ENCODE measurements around the gene KNOP1. TPM values are rescaled to one million over a fixed set of nuclear protein-coding genes. Genes with fewer than 3 reads are reported as not detected.

The KNOP1 gene
- total and polyA plus RNA-seq, 7 experiments from 2014 or later, result 6.4 to 20.6 (median 13.4) TPM

GRCh38 chr16:19691161-19691711 lies 26.8 kb downstream of the KNOP1 start:
- intact Hi-C loops (cut with micrococcal nuclease), result no loop called here
- DNase-seq (no peak), ATAC-seq (no peak)
- peaks cover 13 to 38% of the 10 kb centered on the region in 2 donors for H3K4me1 ChIP-seq (ENCODE audit: control insufficient read depth in 2 of 2, insufficient read depth in 2 of 2, low read length in 2 of 2)
- Mint-ChIP-seq H3K4me3 (peak overlapping the region in 3 of 10 donors; percentile 16 to 32 (median 29)), H3K9me3 (no peaks in the 10 kb centered on the region), H3K27ac (peak overlapping the region in 8 of 9 donors; percentile 36 to 86 (median 72)), H3K27me3 (no peaks in the 10 kb centered on the region), H3K4me1 (peaks cover 29 to 79% (median 61%) of the 10 kb centered on the region in 7 donors), H3K36me3 (peaks cover 10 to 40% (median 24%) of the 10 kb centered on the region in 5 donors)
- ChIA-PET POLR2A (interaction anchor here (0.6 to 1.0 kb wide), 2 partner anchors 50 to 195 kb away, joined by 3 read pairs; no protein-coding TSS in a partner anchor), CTCF (interaction anchor here (0.7 kb wide), 1 partner anchor 117 kb away, joined by 3 read pairs; no protein-coding TSS in a partner anchor)
- no peak overlapping the region for H3K27ac ChIP-seq (ENCODE audit: low read depth, low read length)
- peaks cover 0 to 19% (median 0%) of the 10 kb centered on the region in 3 experiments for H3K36me3 ChIP-seq (ENCODE audit: control insufficient read depth in 2 of 3, insufficient read depth in 3 of 3, low read length in 3 of 3)
- H3K4me3 ChIP-seq (ENCODE audit: low read length), result no peak overlapping the region
- H3K9me3 ChIP-seq (ENCODE audit: control insufficient read depth in 2 of 3, low read length in 3 of 3), result no peaks in the 10 kb centered on the region
- no peaks in the 10 kb centered on the region for H3K27me3 ChIP-seq (ENCODE audit: control insufficient read depth in 2 of 2, insufficient read depth in 2 of 2, low read length in 2 of 2)

GRCh38 chr16:19690196-19690595 lies 27.8 kb downstream of the KNOP1 start:
- ChIA-PET CTCF (interaction anchor here (0.6 to 0.7 kb wide), 3 partner anchors 42 to 135 kb away, joined by 3 to 5 read pairs (median 3); no protein-coding TSS in a partner anchor), POLR2A (no interaction called here)
- Mint-ChIP-seq H3K27me3 (no peaks in the 10 kb centered on the region), H3K4me1 (peaks cover 22 to 70% (median 57%) of the 10 kb centered on the region in 7 donors), H3K36me3 (peaks cover 10 to 50% (median 26%) of the 10 kb centered on the region in 5 donors), H3K9me3 (peaks cover 0 to 7% (median 2%) of the 10 kb centered on the region in 11 donors), H3K27ac (peak overlapping the region in 8 of 9 donors; percentile 72 to 87 (median 83)), H3K4me3 (peak overlapping the region; percentile 16 to 75 (median 54))
- DNase-seq, result peak in 4 of 9 donors; percentile 4 to 32 (median 18)
- H3K9me3 ChIP-seq (ENCODE audit: control insufficient read depth in 2 of 3, low read length in 3 of 3), result peaks cover 0 to 1% (median 0%) of the 10 kb centered on the region in 3 experiments
- H3K27ac ChIP-seq (ENCODE audit: low read depth, low read length), result peak overlapping the region; percentile 43
- intact Hi-C loops (cut with micrococcal nuclease), result no loop called here
- ATAC-seq, result peak; percentile 61
- H3K4me3 ChIP-seq (ENCODE audit: low read length), result no peak overlapping the region
- H3K4me1 ChIP-seq (ENCODE audit: control insufficient read depth in 2 of 2, insufficient read depth in 2 of 2, low read length in 2 of 2), result peaks cover 7 to 30% of the 10 kb centered on the region in 2 donors
- peaks cover 0 to 22% (median 3%) of the 10 kb centered on the region in 3 experiments for H3K36me3 ChIP-seq (ENCODE audit: control insufficient read depth in 2 of 3, insufficient read depth in 3 of 3, low read length in 3 of 3)
- H3K27me3 ChIP-seq (ENCODE audit: control insufficient read depth in 2 of 2, insufficient read depth in 2 of 2, low read length in 2 of 2), result no peaks in the 10 kb centered on the region

GRCh38 chr16:19689342-19689741 lies 28.7 kb downstream of the KNOP1 start:
- H3K4me1 Mint-ChIP-seq, result peaks cover 21 to 64% (median 50%) of the 10 kb centered on the region in 7 donors
- Histone ChIP-seq H3K36me3 (ENCODE audit: control insufficient read depth in 2 of 3, insufficient read depth in 3 of 3, low read length in 3 of 3) (peaks cover 0 to 28% (median 5%) of the 10 kb centered on the region in 3 experiments), H3K4me3 (ENCODE audit: low read length) (no peak overlapping the region), H3K27me3 (ENCODE audit: control insufficient read depth in 2 of 2, insufficient read depth in 2 of 2, low read length in 2 of 2) (no peaks in the 10 kb centered on the region), H3K4me1 (ENCODE audit: control insufficient read depth in 2 of 2, insufficient read depth in 2 of 2, low read length in 2 of 2) (peaks cover 7 to 24% of the 10 kb centered on the region in 2 donors), H3K27ac (ENCODE audit: low read depth, low read length) (peak overlapping the region; percentile 43), H3K9me3 (ENCODE audit: control insufficient read depth in 2 of 3, low read length in 3 of 3) (peaks cover 0 to 7% (median 0%) of the 10 kb centered on the region in 3 experiments)
- POLR2A ChIA-PET, result interaction anchor here (1.4 kb wide), 1 partner anchor 12 kb away, joined by 4 read pairs; no protein-coding TSS in a partner anchor
- ATAC-seq (no peak), DNase-seq (no peak)
- H3K27me3 Mint-ChIP-seq, result no peaks in the 10 kb centered on the region
- peaks cover 10 to 57% (median 35%) of the 10 kb centered on the region in 5 donors for H3K36me3 Mint-ChIP-seq
- CTCF ChIA-PET, result no interaction called here
- H3K9me3 Mint-ChIP-seq, result peaks cover 0 to 14% (median 3%) of the 10 kb centered on the region in 11 donors
- peak overlapping the region; percentile 49 to 87 (median 80) for H3K27ac Mint-ChIP-seq
- H3K4me3 Mint-ChIP-seq, result peak overlapping the region in 6 of 10 donors; percentile 12 to 75 (median 43)
- intact Hi-C loops (cut with micrococcal nuclease), result no loop called here

GRCh38 chr16:19688396-19689024 lies 29.5 kb downstream of the KNOP1 start:
- H3K4me3 ChIP-seq (ENCODE audit: low read length), result no peak overlapping the region
- DNase-seq (no peak), ATAC-seq (no peak)
- H3K9me3 Mint-ChIP-seq, result peaks cover 0 to 16% (median 3%) of the 10 kb centered on the region in 11 donors
- peaks cover 0 to 8% (median 0%) of the 10 kb centered on the region in 3 experiments for H3K9me3 ChIP-seq (ENCODE audit: control insufficient read depth in 2 of 3, low read length in 3 of 3)
- H3K27me3 Mint-ChIP-seq, result no peaks in the 10 kb centered on the region
- CTCF ChIA-PET, result no interaction called here
- no peak overlapping the region for H3K27ac ChIP-seq (ENCODE audit: low read depth, low read length)
- peaks cover 5 to 37% (median 6%) of the 10 kb centered on the region in 3 experiments for H3K36me3 ChIP-seq (ENCODE audit: control insufficient read depth in 2 of 3, insufficient read depth in 3 of 3, low read length in 3 of 3)
- peak overlapping the region in 8 of 9 donors; percentile 6 to 84 (median 76) for H3K27ac Mint-ChIP-seq
- POLR2A ChIA-PET, result interaction anchor here (1.4 kb wide), 1 partner anchor 11 kb away, joined by 4 read pairs; no protein-coding TSS in a partner anchor
- H3K4me3 Mint-ChIP-seq, result peak overlapping the region in 8 of 10 donors; percentile 1 to 56 (median 38)
- intact Hi-C loops (cut with micrococcal nuclease), result no loop called here
- H3K4me1 Mint-ChIP-seq, result peaks cover 21 to 59% (median 43%) of the 10 kb centered on the region in 7 donors
- no peaks in the 10 kb centered on the region for H3K27me3 ChIP-seq (ENCODE audit: control insufficient read depth in 2 of 2, insufficient read depth in 2 of 2, low read length in 2 of 2)
- H3K4me1 ChIP-seq (ENCODE audit: control insufficient read depth in 2 of 2, insufficient read depth in 2 of 2, low read length in 2 of 2), result peaks cover 7 to 21% of the 10 kb centered on the region in 2 donors
- H3K36me3 Mint-ChIP-seq, result peaks cover 12 to 62% (median 36%) of the 10 kb centered on the region in 5 donors

GRCh38 chr16:19687279-19687678 lies 30.7 kb downstream of the KNOP1 start:
- Mint-ChIP-seq H3K9me3 (peaks cover 0 to 16% (median 3%) of the 10 kb centered on the region in 11 donors), H3K36me3 (peaks cover 14 to 67% (median 46%) of the 10 kb centered on the region in 5 donors), H3K4me3 (no peak overlapping the region), H3K27ac (peak overlapping the region in 4 of 9 donors; percentile 34 to 77 (median 68)), H3K27me3 (no peaks in the 10 kb centered on the region), H3K4me1 (peaks cover 21 to 53% (median 43%) of the 10 kb centered on the region in 7 donors)
- no peak for ATAC-seq
- intact Hi-C loops (cut with micrococcal nuclease), result no loop called here
- H3K9me3 ChIP-seq (ENCODE audit: control insufficient read depth in 2 of 3, low read length in 3 of 3), result peaks cover 0 to 8% (median 0%) of the 10 kb centered on the region in 3 experiments
- H3K4me3 ChIP-seq (ENCODE audit: low read length), result no peak overlapping the region
- peaks cover 8 to 41% (median 10%) of the 10 kb centered on the region in 3 experiments for H3K36me3 ChIP-seq (ENCODE audit: control insufficient read depth in 2 of 3, insufficient read depth in 3 of 3, low read length in 3 of 3)
- ChIA-PET CTCF (no interaction called here), POLR2A (interaction anchor here (0.9 to 1.0 kb wide), 2 partner anchors 8 to 9 kb away, joined by 3 read pairs; no protein-coding TSS in a partner anchor)
- H3K27me3 ChIP-seq (ENCODE audit: control insufficient read depth in 2 of 2, insufficient read depth in 2 of 2, low read length in 2 of 2), result no peaks in the 10 kb centered on the region
- no peak for DNase-seq
- no peak overlapping the region for H3K27ac ChIP-seq (ENCODE audit: low read depth, low read length)
- H3K4me1 ChIP-seq (ENCODE audit: control insufficient read depth in 2 of 2, insufficient read depth in 2 of 2, low read length in 2 of 2), result peaks cover 7 to 21% of the 10 kb centered on the region in 2 donors

GRCh38 chr16:19685176-19685575 lies 32.9 kb downstream of the KNOP1 start:
- DNase-seq (no peak), ATAC-seq (no peak)
- H3K27me3 Mint-ChIP-seq, result no peaks in the 10 kb centered on the region
- Histone ChIP-seq H3K36me3 (ENCODE audit: control insufficient read depth in 2 of 3, insufficient read depth in 3 of 3, low read length in 3 of 3) (peaks cover 8 to 31% (median 10%) of the 10 kb centered on the region in 3 experiments), H3K4me1 (ENCODE audit: control insufficient read depth in 2 of 2, insufficient read depth in 2 of 2, low read length in 2 of 2) (peaks cover 7 to 18% of the 10 kb centered on the region in 2 donors), H3K9me3 (ENCODE audit: control insufficient read depth in 2 of 3, low read length in 3 of 3) (peaks cover 0 to 8% (median 0%) of the 10 kb centered on the region in 3 experiments), H3K4me3 (ENCODE audit: low read length) (no peak overlapping the region), H3K27me3 (ENCODE audit: control insufficient read depth in 2 of 2, insufficient read depth in 2 of 2, low read length in 2 of 2) (no peaks in the 10 kb centered on the region), H3K27ac (ENCODE audit: low read depth, low read length) (no peak overlapping the region)
- ChIA-PET POLR2A (no interaction called here), CTCF (no interaction called here)
- H3K36me3 Mint-ChIP-seq, result peaks cover 14 to 68% (median 60%) of the 10 kb centered on the region in 5 donors
- H3K4me1 Mint-ChIP-seq, result peaks cover 17 to 46% (median 29%) of the 10 kb centered on the region in 7 donors
- H3K27ac Mint-ChIP-seq, result peak overlapping the region in 1 of 9 donors; percentile 42
- peaks cover 0 to 16% (median 3%) of the 10 kb centered on the region in 11 donors for H3K9me3 Mint-ChIP-seq
- intact Hi-C loops (cut with micrococcal nuclease), result no loop called here
- no peak overlapping the region for H3K4me3 Mint-ChIP-seq

Data from naive thymus-derived CD4-positive, alpha-beta T cell (primary cell).